K562 (cell line): ENCODE results near the gene C11orf54.

ENCODE experiments used
- CREBBP ChIP-seq: IDR thresholded peaks from one replicate; pipeline ENCODE4 v1.6.1; 2012; ENCODE audit warnings: low read depth, mild to moderate bottlenecking, control low read depth, inconsistent platforms, low read length
- CTCF ChIP-seq, 3 experiments: IDR thresholded peaks in 2 of 3; conservative IDR thresholded peaks in 1 of 3; 2 replicates each; pipeline ENCODE4 v1.5.1; 2011 to 2012; ENCODE audit warnings: low read length in 3 of 3, mild to moderate bottlenecking in 3 of 3, control low read depth in 2 of 3, improper control_type of control experiment in 1 of 3, inconsistent platforms in 1 of 3, low read depth in 1 of 3, mixed read lengths in 1 of 3, moderate library complexity in 1 of 3; ENCODE audit not compliant: insufficient read depth in 2 of 3
- POLR2A ChIP-seq: fragments of 450-650 bp; conservative IDR thresholded peaks from 2 replicates; pipeline ENCODE4 v1.6.1; 2016
- POLR2AphosphoS5 ChIP-seq: IDR thresholded peaks from 2 replicates; pipeline ENCODE4 v1.6.1; 2011; ENCODE audit warnings: mild to moderate bottlenecking, low read depth, low read length, moderate library complexity; ENCODE audit not compliant: control insufficient read depth, insufficient read depth
- SIN3B ChIP-seq: fragments of 450-650 bp; IDR thresholded peaks from 2 replicates; pipeline ENCODE4 v1.6.1; 2017; ENCODE audit warnings: low read depth, mild to moderate bottlenecking, moderate library complexity
- ZNF695 ChIP-seq: fragments of 450-650 bp; formaldehyde crosslinking; IDR thresholded peaks from 2 replicates; pipeline ENCODE4 v1.4.0; 2020; ENCODE audit warnings: mild to moderate bottlenecking, moderate library complexity
- TF ChIP-seq, protein P1 (sequence below), 2 experiments: fragments of 450-650 bp; formaldehyde crosslinking in 1 of 2; IDR thresholded peaks; 2 replicates each; pipeline versions ENCODE4 v1.4.0 to v1.6.1; 2014 to 2020; ENCODE audit warnings: mild to moderate bottlenecking in 2 of 2, borderline replicate concordance in 1 of 2, low read depth in 1 of 2

GRCh38 chr11:93796441-93797231 lies 55.2 kb downstream of the C11orf54 start:
- TF ChIP-seq POLR2AphosphoS5: no peak
- no peak for TF ChIP-seq CREBBP
- TF ChIP-seq SIN3B: no peak
- TF ChIP-seq CTCF (IDR thresholded peaks at IDR 0.05 in 2 of 3, conservative IDR thresholded peaks at IDR 0.05 in 1 of 3; ENCODE audit: insufficient read depth in 2 of 3, low read depth in 1 of 3, low read length in 3 of 3): no peak
- TF ChIP-seq POLR2A: no peak
- no peak for TF ChIP-seq ZNF695 (CRISPR knock-in tag)
- TF ChIP-seq, protein P1, sequence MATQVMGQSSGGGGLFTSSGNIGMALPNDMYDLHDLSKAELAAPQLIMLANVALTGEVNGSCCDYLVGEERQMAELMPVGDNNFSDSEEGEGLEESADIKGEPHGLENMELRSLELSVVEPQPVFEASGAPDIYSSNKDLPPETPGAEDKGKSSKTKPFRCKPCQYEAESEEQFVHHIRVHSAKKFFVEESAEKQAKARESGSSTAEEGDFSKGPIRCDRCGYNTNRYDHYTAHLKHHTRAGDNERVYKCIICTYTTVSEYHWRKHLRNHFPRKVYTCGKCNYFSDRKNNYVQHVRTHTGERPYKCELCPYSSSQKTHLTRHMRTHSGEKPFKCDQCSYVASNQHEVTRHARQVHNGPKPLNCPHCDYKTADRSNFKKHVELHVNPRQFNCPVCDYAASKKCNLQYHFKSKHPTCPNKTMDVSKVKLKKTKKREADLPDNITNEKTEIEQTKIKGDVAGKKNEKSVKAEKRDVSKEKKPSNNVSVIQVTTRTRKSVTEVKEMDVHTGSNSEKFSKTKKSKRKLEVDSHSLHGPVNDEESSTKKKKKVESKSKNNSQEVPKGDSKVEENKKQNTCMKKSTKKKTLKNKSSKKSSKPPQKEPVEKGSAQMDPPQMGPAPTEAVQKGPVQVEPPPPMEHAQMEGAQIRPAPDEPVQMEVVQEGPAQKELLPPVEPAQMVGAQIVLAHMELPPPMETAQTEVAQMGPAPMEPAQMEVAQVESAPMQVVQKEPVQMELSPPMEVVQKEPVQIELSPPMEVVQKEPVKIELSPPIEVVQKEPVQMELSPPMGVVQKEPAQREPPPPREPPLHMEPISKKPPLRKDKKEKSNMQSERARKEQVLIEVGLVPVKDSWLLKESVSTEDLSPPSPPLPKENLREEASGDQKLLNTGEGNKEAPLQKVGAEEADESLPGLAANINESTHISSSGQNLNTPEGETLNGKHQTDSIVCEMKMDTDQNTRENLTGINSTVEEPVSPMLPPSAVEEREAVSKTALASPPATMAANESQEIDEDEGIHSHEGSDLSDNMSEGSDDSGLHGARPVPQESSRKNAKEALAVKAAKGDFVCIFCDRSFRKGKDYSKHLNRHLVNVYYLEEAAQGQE (IDR thresholded peaks at IDR 0.05; ENCODE audit: borderline replicate concordance): no peak
- TF ChIP-seq, protein P1 (CRISPR knock-in tag; IDR thresholded peaks at IDR 0.05; ENCODE audit: low read depth): no peak
